WTC11 (cell line): ENCODE data around the gene MERTK.

Experiments
- CBFB ChIP-seq: sonication (generic); formaldehyde crosslinking; IDR thresholded peaks from 2 replicates; pipeline ENCODE4 v1.8.1; 2022; ENCODE audit warnings: mild to moderate bottlenecking, low read depth, missing genetic modification reagents
- ESRRA ChIP-seq: sonication (generic); formaldehyde crosslinking; IDR thresholded peaks from 2 replicates; pipeline ENCODE4 v1.8.1; 2022; ENCODE audit warnings: mild to moderate bottlenecking, missing genetic modification reagents, borderline replicate concordance
- GABPB1 ChIP-seq: sonication (generic); formaldehyde crosslinking; IDR thresholded peaks from 2 replicates; pipeline ENCODE4 v1.8.1; 2023; ENCODE audit warnings: mild to moderate bottlenecking, missing genetic modification reagents
- SMAD4 ChIP-seq: sonication (generic); formaldehyde crosslinking; IDR thresholded peaks from 2 replicates; pipeline ENCODE4 v1.8.0; 2022; ENCODE audit warnings: mild to moderate bottlenecking, missing genetic modification reagents
- ZNF263 ChIP-seq: sonication (generic); formaldehyde crosslinking; IDR thresholded peaks from 2 replicates; pipeline ENCODE4 v1.8.1; 2022; ENCODE audit warnings: low read depth, mild to moderate bottlenecking, moderate library complexity, missing genetic modification reagents
- ZNF396 ChIP-seq: fragments of 250-450 bp; sonication (Bioruptor Pico); IDR thresholded peaks from 2 replicates; pipeline ENCODE4 v1.8.0; 2021; ENCODE audit warnings: mild to moderate bottlenecking, moderate library complexity, borderline replicate concordance
- TF ChIP-seq, protein P1 (sequence below): fragments of 200-600 bp; IDR thresholded peaks from 2 replicates; pipeline ENCODE4 v1.8.0; 2022; ENCODE audit warnings: antibody characterized with exemption
- TF ChIP-seq, protein P2 (sequence below): sonication (generic); formaldehyde crosslinking; IDR thresholded peaks from 2 replicates; pipeline ENCODE4 v1.8.0; 2023; ENCODE audit warnings: mild to moderate bottlenecking, missing genetic modification reagents
- TF ChIP-seq, protein P3 (sequence below): sonication (generic); formaldehyde crosslinking; IDR thresholded peaks from 2 replicates; pipeline ENCODE4 v1.8.1; 2023; ENCODE audit warnings: mild to moderate bottlenecking, missing genetic modification reagents, moderate library complexity

DNA sequence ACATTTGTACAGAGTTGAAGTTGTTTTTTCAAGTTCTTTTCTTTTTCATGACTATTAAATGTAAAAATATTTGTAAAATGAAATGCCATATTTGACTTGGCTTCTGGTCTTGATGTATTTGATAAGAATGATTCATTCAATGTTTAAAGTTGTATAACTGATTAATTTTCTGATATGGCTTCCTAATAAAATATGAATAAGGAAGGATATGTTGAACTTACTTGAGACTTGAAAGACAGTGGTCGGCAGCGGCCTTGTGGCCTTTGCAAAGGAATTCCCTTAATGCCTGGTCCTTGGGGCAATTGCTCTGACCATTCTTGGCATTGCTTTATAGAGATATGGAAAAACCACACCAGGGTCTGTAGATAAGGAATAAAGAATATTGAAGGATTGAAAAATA, 130.8 kb downstream of the MERTK start:
- TF ChIP-seq ZNF396 (CRISPR knock-in tag) = no peak
- TF ChIP-seq, protein P1, sequence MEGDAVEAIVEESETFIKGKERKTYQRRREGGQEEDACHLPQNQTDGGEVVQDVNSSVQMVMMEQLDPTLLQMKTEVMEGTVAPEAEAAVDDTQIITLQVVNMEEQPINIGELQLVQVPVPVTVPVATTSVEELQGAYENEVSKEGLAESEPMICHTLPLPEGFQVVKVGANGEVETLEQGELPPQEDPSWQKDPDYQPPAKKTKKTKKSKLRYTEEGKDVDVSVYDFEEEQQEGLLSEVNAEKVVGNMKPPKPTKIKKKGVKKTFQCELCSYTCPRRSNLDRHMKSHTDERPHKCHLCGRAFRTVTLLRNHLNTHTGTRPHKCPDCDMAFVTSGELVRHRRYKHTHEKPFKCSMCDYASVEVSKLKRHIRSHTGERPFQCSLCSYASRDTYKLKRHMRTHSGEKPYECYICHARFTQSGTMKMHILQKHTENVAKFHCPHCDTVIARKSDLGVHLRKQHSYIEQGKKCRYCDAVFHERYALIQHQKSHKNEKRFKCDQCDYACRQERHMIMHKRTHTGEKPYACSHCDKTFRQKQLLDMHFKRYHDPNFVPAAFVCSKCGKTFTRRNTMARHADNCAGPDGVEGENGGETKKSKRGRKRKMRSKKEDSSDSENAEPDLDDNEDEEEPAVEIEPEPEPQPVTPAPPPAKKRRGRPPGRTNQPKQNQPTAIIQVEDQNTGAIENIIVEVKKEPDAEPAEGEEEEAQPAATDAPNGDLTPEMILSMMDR = no peak
- TF ChIP-seq, protein P2, sequence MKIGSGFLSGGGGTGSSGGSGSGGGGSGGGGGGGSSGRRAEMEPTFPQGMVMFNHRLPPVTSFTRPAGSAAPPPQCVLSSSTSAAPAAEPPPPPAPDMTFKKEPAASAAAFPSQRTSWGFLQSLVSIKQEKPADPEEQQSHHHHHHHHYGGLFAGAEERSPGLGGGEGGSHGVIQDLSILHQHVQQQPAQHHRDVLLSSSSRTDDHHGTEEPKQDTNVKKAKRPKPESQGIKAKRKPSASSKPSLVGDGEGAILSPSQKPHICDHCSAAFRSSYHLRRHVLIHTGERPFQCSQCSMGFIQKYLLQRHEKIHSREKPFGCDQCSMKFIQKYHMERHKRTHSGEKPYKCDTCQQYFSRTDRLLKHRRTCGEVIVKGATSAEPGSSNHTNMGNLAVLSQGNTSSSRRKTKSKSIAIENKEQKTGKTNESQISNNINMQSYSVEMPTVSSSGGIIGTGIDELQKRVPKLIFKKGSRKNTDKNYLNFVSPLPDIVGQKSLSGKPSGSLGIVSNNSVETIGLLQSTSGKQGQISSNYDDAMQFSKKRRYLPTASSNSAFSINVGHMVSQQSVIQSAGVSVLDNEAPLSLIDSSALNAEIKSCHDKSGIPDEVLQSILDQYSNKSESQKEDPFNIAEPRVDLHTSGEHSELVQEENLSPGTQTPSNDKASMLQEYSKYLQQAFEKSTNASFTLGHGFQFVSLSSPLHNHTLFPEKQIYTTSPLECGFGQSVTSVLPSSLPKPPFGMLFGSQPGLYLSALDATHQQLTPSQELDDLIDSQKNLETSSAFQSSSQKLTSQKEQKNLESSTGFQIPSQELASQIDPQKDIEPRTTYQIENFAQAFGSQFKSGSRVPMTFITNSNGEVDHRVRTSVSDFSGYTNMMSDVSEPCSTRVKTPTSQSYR (CRISPR knock-in tag) = no peak
- TF ChIP-seq GABPB1 (CRISPR knock-in tag) = no peak
- TF ChIP-seq CBFB = no peak
- TF ChIP-seq ZNF263 = no peak
- TF ChIP-seq ESRRA (CRISPR knock-in tag) = no peak
- TF ChIP-seq SMAD4 (CRISPR knock-in tag) = no peak
- TF ChIP-seq, protein P3, sequence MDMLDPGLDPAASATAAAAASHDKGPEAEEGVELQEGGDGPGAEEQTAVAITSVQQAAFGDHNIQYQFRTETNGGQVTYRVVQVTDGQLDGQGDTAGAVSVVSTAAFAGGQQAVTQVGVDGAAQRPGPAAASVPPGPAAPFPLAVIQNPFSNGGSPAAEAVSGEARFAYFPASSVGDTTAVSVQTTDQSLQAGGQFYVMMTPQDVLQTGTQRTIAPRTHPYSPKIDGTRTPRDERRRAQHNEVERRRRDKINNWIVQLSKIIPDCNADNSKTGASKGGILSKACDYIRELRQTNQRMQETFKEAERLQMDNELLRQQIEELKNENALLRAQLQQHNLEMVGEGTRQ = no peak
